Activated B cell treated with CpG ODN at 0.5 μM for 24 hours (primary cell): ENCODE results near the gene PPP1R37. TPM values are rescaled to one million over a fixed set of nuclear protein-coding genes. Genes with fewer than 3 reads are reported as not detected.

Experiments
- ATAC-seq: fragments of 200-7000 bp; cut with Tn5 transposase; one replicate; pipeline ENCODE4 v1.10.0; 2021; ENCODE audit warnings: low read depth, mild to moderate bottlenecking, moderate library complexity
- CTCF ChIA-PET: fragments of 350-600 bp; sonication (Branson Sonifier 250); formaldehyde crosslinking; loops from one replicate; lab custom pipeline; 2021; ENCODE audit warnings: antibody characterized with exemption; lab: Charles Lee
- POLR2A ChIA-PET: fragments of 350-600 bp; sonication (Branson Sonifier 250); formaldehyde crosslinking; loops from one replicate; lab custom pipeline; 2021; ENCODE audit warnings: antibody characterized with exemption; lab: Charles Lee
- DNase-seq: peaks from one replicate; pipeline ENCODE4 v3.0.0; 2022
- H3K27ac Mint-ChIP-seq: one replicate; pipeline ENCODE4 v1.8.0; 2020; ENCODE audit warnings: mixed read lengths
- H3K27me3 Mint-ChIP-seq: one replicate; pipeline ENCODE4 v1.8.0; 2021; ENCODE audit warnings: mixed read lengths
- H3K36me3 Mint-ChIP-seq: one replicate; pipeline ENCODE4 v1.8.0; 2021; ENCODE audit warnings: low read depth, mixed read lengths
- H3K4me1 Mint-ChIP-seq: one replicate; pipeline ENCODE4 v1.8.0; 2021; ENCODE audit warnings: mixed read lengths
- H3K4me3 Mint-ChIP-seq: one replicate; pipeline ENCODE4 v1.8.0; 2020; ENCODE audit warnings: mild to moderate bottlenecking, mixed read lengths
- H3K9me3 Mint-ChIP-seq: one replicate; pipeline ENCODE4 v1.8.0; 2020; ENCODE audit warnings: mixed read lengths
- CTCF ChIP-seq: fragments of 200-600 bp; IDR thresholded peaks from one replicate; pipeline ENCODE4 v1.8.0; 2022; ENCODE audit warnings: antibody characterized with exemption, mild to moderate bottlenecking
- intact Hi-C: fragments of 100-400 bp; cut with micrococcal nuclease; formaldehyde crosslinking; loops from one replicate; pipeline ENCODE4 v1.15.1; 2024
- total RNA-seq: library from RNA; stranded (reverse); gene quantifications from 2 replicates; pipeline ENCODE4 v1.2.3, GENCODE V29; 2022

Gene PPP1R37
- total RNA-seq, 1 donor from 2014 or later: 27.2 TPM

DNA sequence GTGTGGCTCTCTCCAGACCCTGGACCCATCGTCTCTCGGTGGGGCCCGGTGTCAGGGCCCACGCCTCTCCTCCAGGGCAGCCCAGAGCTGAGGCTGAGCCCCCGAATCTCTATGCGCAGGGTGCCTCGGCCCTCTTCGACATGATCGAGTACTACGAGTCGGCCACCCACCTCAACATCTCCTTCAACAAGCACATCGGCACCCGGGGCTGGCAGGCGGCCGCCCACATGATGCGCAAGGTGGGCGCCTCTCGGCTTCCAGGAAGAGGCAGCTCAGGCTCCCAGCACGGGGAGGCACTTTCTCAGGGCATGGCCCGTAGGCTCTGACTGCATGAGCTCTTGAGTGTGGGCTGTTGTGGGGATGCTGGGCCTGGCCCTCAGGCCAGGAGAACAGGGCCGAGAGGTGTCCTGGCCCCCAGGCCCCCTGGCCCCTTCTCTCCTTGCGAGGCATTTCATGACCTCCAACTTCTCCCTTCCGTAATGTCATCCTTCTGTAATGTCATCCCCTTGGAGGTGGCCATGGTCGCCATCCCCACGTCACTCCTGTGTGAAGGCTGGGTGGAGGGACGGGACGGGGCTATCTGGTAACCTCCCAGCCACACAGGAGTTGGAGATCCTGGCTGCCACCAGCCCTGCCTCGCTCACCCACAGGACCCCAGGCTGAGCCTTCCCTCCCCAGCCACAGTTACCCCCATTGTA lies 48.4 kb downstream of the PPP1R37 start:
- H3K4me1 Mint-ChIP-seq: peaks cover 19% of the 10 kb centered on the region
- H3K27me3 Mint-ChIP-seq: no peaks in the 10 kb centered on the region
- peaks cover 24% of the 10 kb centered on the region for H3K36me3 Mint-ChIP-seq
- intact Hi-C loops: no loop called here
- no peak overlapping the region for H3K27ac Mint-ChIP-seq
- ATAC-seq (no peak), DNase-seq (no peak)
- no peak for TF ChIP-seq CTCF
- H3K4me3 Mint-ChIP-seq: no peak overlapping the region
- ChIA-PET CTCF (no interaction called here), POLR2A (no interaction called here)
- no peaks in the 10 kb centered on the region for H3K9me3 Mint-ChIP-seq

DNA sequence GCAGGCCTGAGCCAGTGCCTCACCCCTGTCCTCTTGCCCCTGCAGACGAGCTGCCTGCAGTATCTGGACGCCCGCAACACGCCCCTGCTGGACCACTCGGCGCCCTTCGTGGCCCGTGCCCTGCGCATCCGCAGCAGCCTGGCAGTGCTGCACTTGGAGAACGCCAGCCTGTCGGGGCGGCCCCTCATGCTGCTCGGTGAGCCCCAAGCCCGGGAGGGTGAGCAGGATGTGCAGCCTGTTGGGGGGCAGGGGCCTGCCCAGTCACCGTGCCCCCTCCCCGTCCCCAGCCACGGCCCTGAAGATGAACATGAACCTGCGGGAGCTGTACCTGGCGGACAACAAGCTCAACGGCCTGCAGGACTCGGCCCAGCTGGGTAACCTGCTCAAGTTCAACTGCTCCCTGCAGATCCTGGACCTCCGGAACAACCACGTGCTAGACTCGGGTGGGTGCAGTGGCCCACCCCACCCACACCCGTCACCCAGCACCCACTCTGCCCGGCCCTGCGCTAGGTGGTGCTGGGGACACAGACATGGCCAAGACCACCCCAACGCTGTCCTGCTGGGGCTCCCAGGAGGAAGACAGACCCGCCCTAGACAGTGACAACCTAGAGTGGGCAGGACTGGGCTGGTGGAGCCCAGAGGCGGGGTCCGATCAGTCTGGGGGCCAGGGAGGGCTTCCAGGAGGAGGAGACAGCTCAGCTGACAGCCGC lies 49.2 kb downstream of the PPP1R37 start:
- intact Hi-C loops: no loop called here
- Mint-ChIP-seq H3K36me3 (peaks cover 24% of the 10 kb centered on the region), H3K4me3 (no peak overlapping the region), H3K4me1 (peaks cover 11% of the 10 kb centered on the region), H3K27me3 (no peaks in the 10 kb centered on the region), H3K9me3 (no peaks in the 10 kb centered on the region), H3K27ac (no peak overlapping the region)
- TF ChIP-seq CTCF: no peak
- DNase-seq (no peak), ATAC-seq (no peak)
- POLR2A ChIA-PET: interaction anchor here (0.6 kb wide), 1 partner anchor 53 kb away, joined by 5 read pairs; no protein-coding TSS in a partner anchor
- CTCF ChIA-PET: no interaction called here

DNA sequence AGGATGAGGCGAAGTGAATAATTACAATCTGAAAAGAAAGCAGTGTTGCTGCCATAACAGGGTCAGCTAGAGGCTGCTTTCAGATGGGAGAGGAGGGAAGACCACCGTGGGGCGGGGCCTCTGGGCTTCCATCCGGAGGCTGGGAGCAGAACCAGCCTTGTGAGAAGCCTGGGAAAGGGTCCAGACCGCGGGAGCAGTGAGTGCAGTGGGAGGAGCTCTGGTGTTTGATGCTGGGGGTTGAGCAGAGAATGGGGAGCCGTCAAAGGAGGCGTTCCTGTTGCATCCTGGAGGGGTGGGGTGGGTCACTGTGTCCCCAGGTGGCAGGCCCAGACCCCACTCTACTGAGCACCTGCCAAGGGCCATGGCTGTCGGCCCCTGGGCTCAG lies 49.7 kb downstream of the PPP1R37 start:
- no peak for DNase-seq
- intact Hi-C loops: no loop called here
- H3K4me3 Mint-ChIP-seq: no peak overlapping the region

GRCh38 chr19:45144431-45145269 lies 51.7 kb downstream of the PPP1R37 start:
- H3K4me3 Mint-ChIP-seq: no peak overlapping the region
- intact Hi-C loops: no loop called here
- ATAC-seq (no peak), DNase-seq (no peak)
- POLR2A ChIA-PET: interaction anchor here (1.5 kb wide), 1 partner anchor 66 kb away, joined by 4 read pairs; the partner anchor contains the start of gene GEMIN7
- TF ChIP-seq CTCF: no peak
- CTCF ChIA-PET: interaction anchor here (1.2 kb wide), 1 partner anchor 8 kb away, joined by 3 read pairs; no protein-coding TSS in a partner anchor
- peaks cover 24% of the 10 kb centered on the region for H3K36me3 Mint-ChIP-seq
- no peaks in the 10 kb centered on the region for H3K9me3 Mint-ChIP-seq
- H3K4me1 Mint-ChIP-seq: no peaks in the 10 kb centered on the region
- H3K27ac Mint-ChIP-seq: no peak overlapping the region
- no peaks in the 10 kb centered on the region for H3K27me3 Mint-ChIP-seq

More for the DNA sequence above, 49.7 kb downstream of the PPP1R37 start:
- H3K9me3 Mint-ChIP-seq: no peaks in the 10 kb centered on the region
- no peak for TF ChIP-seq CTCF
- POLR2A ChIA-PET: interaction anchor here (0.6 kb wide), 2 partner anchors 54 to 128 kb away, joined by 4 to 5 read pairs; no protein-coding TSS in a partner anchor
- ATAC-seq: no peak
- CTCF ChIA-PET: no interaction called here
- no peak overlapping the region for H3K27ac Mint-ChIP-seq
- H3K4me1 Mint-ChIP-seq: peaks cover 5% of the 10 kb centered on the region
- H3K27me3 Mint-ChIP-seq: no peaks in the 10 kb centered on the region
- H3K36me3 Mint-ChIP-seq: peaks cover 24% of the 10 kb centered on the region
